HCT116 (cell line): ENCODE results near the gene TRIM37. TPM values are rescaled to one million over a fixed set of nuclear protein-coding genes. Genes with fewer than 3 reads are reported as not detected.
A peak's percentile ranks its signal among the peaks of the same experiment; 100 is the strongest.

Source experiments
- ATAC-seq: fragments of 200-7000 bp; cut with Tn5 transposase; 2 replicates; pipeline ENCODE4 v1.9.1; 2020; ENCODE audit warnings: mild to moderate bottlenecking, moderate library complexity
- BruUV-seq: library from RNA; stranded (reverse); fragments of 400-500 nt; replicated peaks from 2 replicates; lab custom pipeline; 2021; lab: Mats Ljungman, UMichigan
- CTCF ChIA-PET: fragments of 300-600 bp; sonication (Branson Sonifier 250); formaldehyde crosslinking; loops from one replicate; lab custom pipeline; 2021; ENCODE audit warnings: antibody characterized with exemption; lab: Charles Lee
- POLR2A ChIA-PET: fragments of 300-600, 350-600 bp; sonication (Branson Sonifier 250); formaldehyde crosslinking; loops from one replicate; lab custom pipeline; 2021; ENCODE audit warnings: antibody characterized with exemption; lab: Charles Lee
- RAD21 ChIA-PET, 2 experiments: fragments of 300-600 bp; sonication (Branson Sonifier 250); formaldehyde crosslinking; loops; one replicate each; lab custom pipeline; 2023; ENCODE audit warnings: low total read pairs in 2 of 2; ENCODE audit not compliant: uncharacterized antibody in 2 of 2, unreplicated experiment in 2 of 2, low non-redundant PET in 1 of 2; lab: Charles Lee
- DNase-seq: peaks from one replicate; pipeline ENCODE4 v3.0.0-alpha.2; 2010; ENCODE audit warnings: low read depth, low spot score
- H2AFZ ChIP-seq: fragments of 200-600 bp; shearing (Covaris generic), sonication (generic); 2 replicates; pipeline ENCODE4 v1.6.1; 2017; ENCODE audit warnings: low read depth, mixed run types, mixed read lengths, antibody characterized with exemption, low read length; ENCODE audit not compliant: poor library complexity, severe bottlenecking
- H3K27ac ChIP-seq: 2 replicates; pipeline ENCODE4 v1.5.1; 2012; ENCODE audit warnings: low read depth, low read length
- H3K27me3 ChIP-seq: fragments of 200-600 bp; sonication (generic); 2 replicates; pipeline ENCODE4 v1.6.1; 2016; ENCODE audit warnings: mixed run types, low read length, mixed read lengths; ENCODE audit not compliant: insufficient read depth
- H3K36me3 ChIP-seq, 2 experiments: fragments of 200-500 bp in 1 of 2; fragments of 200-600 bp in 1 of 2; sonication (Bioruptor generic) in 1 of 2; sonication (generic) in 1 of 2; 2 replicates each; pipeline versions ENCODE4 v1.5.1 to v1.6.1; 2014 to 2016; ENCODE audit warnings: low read length in 2 of 2, inconsistent platforms in 1 of 2, mixed read lengths in 1 of 2, mixed run types in 1 of 2; ENCODE audit not compliant: insufficient read depth in 2 of 2, control insufficient read depth in 1 of 2
- H3K4me1 ChIP-seq, 2 experiments: fragments of 200-600 bp in 1 of 2; sonication (generic) in 1 of 2; 2 replicates each; pipeline versions ENCODE4 v1.5.1 to v1.6.1; 2012 to 2017; ENCODE audit warnings: low read length in 2 of 2, inconsistent platforms in 1 of 2, mild to moderate bottlenecking in 1 of 2, mixed read lengths in 1 of 2, mixed run types in 1 of 2, moderate library complexity in 1 of 2; ENCODE audit not compliant: insufficient read depth in 2 of 2, control insufficient read depth in 1 of 2
- H3K4me2 ChIP-seq: fragments of 200-600 bp; sonication (generic); 2 replicates; pipeline ENCODE4 v1.6.1; 2017; ENCODE audit warnings: mixed run types, low read length, mixed read lengths
- H3K4me3 ChIP-seq, 2 experiments: fragments of 200-600 bp in 1 of 2; sonication (generic) in 1 of 2; replicated peaks in 1 of 2; 2 replicates each; pipeline ENCODE4 v1.5.1; 2011 to 2016; ENCODE audit warnings: low read length in 2 of 2, control low read depth in 1 of 2, low read depth in 1 of 2, mild to moderate bottlenecking in 1 of 2, mixed read lengths in 1 of 2, mixed run types in 1 of 2
- H3K79me2 ChIP-seq: fragments of 200-600 bp; sonication (generic); 2 replicates; pipeline ENCODE4 v1.6.1; 2017; ENCODE audit warnings: mild to moderate bottlenecking, mixed run types, low read length, moderate library complexity, mixed read lengths; ENCODE audit not compliant: insufficient read depth
- H3K9ac ChIP-seq: fragments of 200-600 bp; sonication (generic); 2 replicates; pipeline ENCODE4 v1.6.1; 2016; ENCODE audit warnings: low read length, mixed read lengths
- H3K9me2 ChIP-seq: fragments of 200-600 bp; sonication (generic), shearing (Covaris generic); 2 replicates; pipeline ENCODE4 v1.6.1; 2017; ENCODE audit warnings: mixed run types, mild to moderate bottlenecking, moderate library complexity; ENCODE audit not compliant: insufficient read depth
- H3K9me3 ChIP-seq, 2 experiments: fragments of 200-500 bp in 1 of 2; fragments of 200-600 bp in 1 of 2; sonication (Bioruptor generic) in 1 of 2; sonication (generic) in 1 of 2; 2 replicates each; pipeline ENCODE4 v1.6.1; 2014 to 2017; ENCODE audit warnings: low read length in 2 of 2, mixed read lengths in 2 of 2, inconsistent platforms in 1 of 2, low read depth in 1 of 2, mild to moderate bottlenecking in 1 of 2, mixed run types in 1 of 2, moderate library complexity in 1 of 2; ENCODE audit not compliant: control insufficient read depth in 1 of 2, insufficient read depth in 1 of 2
- H4K20me1 ChIP-seq: fragments of 200-600 bp; sonication (generic), shearing (Covaris generic); 2 replicates; pipeline ENCODE4 v1.6.1; 2017; ENCODE audit warnings: mixed run types, mild to moderate bottlenecking, moderate library complexity; ENCODE audit not compliant: insufficient read depth
- CBX3 ChIP-seq: IDR thresholded peaks from 2 replicates; pipeline ENCODE4 v1.6.1; 2012; ENCODE audit warnings: low read depth
- CTCF ChIP-seq, 3 experiments: fragments of 200-600 bp in 1 of 3; sonication (generic) in 1 of 3; IDR thresholded peaks in 2 of 3; conservative IDR thresholded peaks in 1 of 3; 2 replicates each; pipeline ENCODE4 v1.5.1; 2012 to 2017; ENCODE audit warnings: low read depth in 2 of 3, low read length in 2 of 3, antibody characterized with exemption in 1 of 3, borderline replicate concordance in 1 of 3, control low read depth in 1 of 3, mild to moderate bottlenecking in 1 of 3, mixed read lengths in 1 of 3, mixed run types in 1 of 3, moderate library complexity in 1 of 3; ENCODE audit not compliant: insufficient read depth in 1 of 3
- EGR1 ChIP-seq: IDR thresholded peaks from 2 replicates; pipeline ENCODE4 v1.6.1; 2012; ENCODE audit warnings: low read depth
- ELF1 ChIP-seq: IDR thresholded peaks from 2 replicates; pipeline ENCODE4 v1.6.1; 2012; ENCODE audit warnings: low read depth, borderline replicate concordance
- FOSL1 ChIP-seq: IDR thresholded peaks from 2 replicates; pipeline ENCODE4 v1.6.1; 2012; ENCODE audit warnings: low read depth
- POLR2AphosphoS5 ChIP-seq: IDR thresholded peaks from 2 replicates; pipeline ENCODE4 v1.6.1; 2011; ENCODE audit warnings: mild to moderate bottlenecking, low read depth, low read length, moderate library complexity
- RAD21 ChIP-seq: IDR thresholded peaks from 2 replicates; pipeline ENCODE4 v1.6.1; 2012; ENCODE audit warnings: low read depth, mild to moderate bottlenecking
- intact Hi-C: fragments of 100-400 bp; cut with micrococcal nuclease; formaldehyde crosslinking; loops from 2 replicates; pipeline ENCODE4 v1.10.0; 2022
- total RNA-seq: library from RNA; stranded (reverse); gene quantifications from one replicate; pipeline ENCODE4 v1.2.1, GENCODE V29; 2021; ENCODE audit not compliant: unreplicated experiment
- TF ChIP-seq, protein P1 (sequence below): IDR thresholded peaks from 2 replicates; pipeline ENCODE4 v1.6.1; 2012
- TF ChIP-seq, protein P2 (sequence below): IDR thresholded peaks from 2 replicates; pipeline ENCODE4 v1.6.1; 2012; ENCODE audit warnings: low read depth

The TRIM37 gene
- total RNA-seq, 1 experiment from 2014 or later = 55.7 TPM

GRCh38 chr17:59004338-59005111 is 102.2 kb downstream of the TRIM37 start:
- H3K79me2 ChIP-seq = no peaks in the 10 kb centered on the region
- H3K9me2 ChIP-seq = no peaks in the 10 kb centered on the region
- no peak overlapping the region for H3K4me3 ChIP-seq
- H3K27me3 ChIP-seq = no peaks in the 10 kb centered on the region
- ATAC-seq (peak; percentile 88), DNase-seq (peak; percentile 59)
- POLR2A ChIA-PET = interaction anchor here (1.2 to 2.5 kb wide), 3 partner anchors 294 to 373 kb away, joined by 9 to 13 read pairs (median 11); no protein-coding TSS in a partner anchor
- no peaks in the 10 kb centered on the region for H3K4me1 ChIP-seq
- no peaks in the 10 kb centered on the region for H3K9me3 ChIP-seq
- TF ChIP-seq, protein P1, sequence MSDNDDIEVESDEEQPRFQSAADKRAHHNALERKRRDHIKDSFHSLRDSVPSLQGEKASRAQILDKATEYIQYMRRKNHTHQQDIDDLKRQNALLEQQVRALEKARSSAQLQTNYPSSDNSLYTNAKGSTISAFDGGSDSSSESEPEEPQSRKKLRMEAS = no peak
- TF ChIP-seq ELF1 = no peak
- TF ChIP-seq, protein P2, sequence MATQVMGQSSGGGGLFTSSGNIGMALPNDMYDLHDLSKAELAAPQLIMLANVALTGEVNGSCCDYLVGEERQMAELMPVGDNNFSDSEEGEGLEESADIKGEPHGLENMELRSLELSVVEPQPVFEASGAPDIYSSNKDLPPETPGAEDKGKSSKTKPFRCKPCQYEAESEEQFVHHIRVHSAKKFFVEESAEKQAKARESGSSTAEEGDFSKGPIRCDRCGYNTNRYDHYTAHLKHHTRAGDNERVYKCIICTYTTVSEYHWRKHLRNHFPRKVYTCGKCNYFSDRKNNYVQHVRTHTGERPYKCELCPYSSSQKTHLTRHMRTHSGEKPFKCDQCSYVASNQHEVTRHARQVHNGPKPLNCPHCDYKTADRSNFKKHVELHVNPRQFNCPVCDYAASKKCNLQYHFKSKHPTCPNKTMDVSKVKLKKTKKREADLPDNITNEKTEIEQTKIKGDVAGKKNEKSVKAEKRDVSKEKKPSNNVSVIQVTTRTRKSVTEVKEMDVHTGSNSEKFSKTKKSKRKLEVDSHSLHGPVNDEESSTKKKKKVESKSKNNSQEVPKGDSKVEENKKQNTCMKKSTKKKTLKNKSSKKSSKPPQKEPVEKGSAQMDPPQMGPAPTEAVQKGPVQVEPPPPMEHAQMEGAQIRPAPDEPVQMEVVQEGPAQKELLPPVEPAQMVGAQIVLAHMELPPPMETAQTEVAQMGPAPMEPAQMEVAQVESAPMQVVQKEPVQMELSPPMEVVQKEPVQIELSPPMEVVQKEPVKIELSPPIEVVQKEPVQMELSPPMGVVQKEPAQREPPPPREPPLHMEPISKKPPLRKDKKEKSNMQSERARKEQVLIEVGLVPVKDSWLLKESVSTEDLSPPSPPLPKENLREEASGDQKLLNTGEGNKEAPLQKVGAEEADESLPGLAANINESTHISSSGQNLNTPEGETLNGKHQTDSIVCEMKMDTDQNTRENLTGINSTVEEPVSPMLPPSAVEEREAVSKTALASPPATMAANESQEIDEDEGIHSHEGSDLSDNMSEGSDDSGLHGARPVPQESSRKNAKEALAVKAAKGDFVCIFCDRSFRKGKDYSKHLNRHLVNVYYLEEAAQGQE = no peak
- peak; percentile 97 for TF ChIP-seq RAD21
- peak; percentile 91 to 99 (median 98) for TF ChIP-seq CTCF (IDR thresholded peaks at IDR 0.05 in 2 of 3, conservative IDR thresholded peaks at IDR 0.05 in 1 of 3; ENCODE audit: borderline replicate concordance in 1 of 3, insufficient read depth in 1 of 3, low read depth in 2 of 3, low read length in 2 of 3)
- TF ChIP-seq EGR1 = no peak; the same call in 1 of the 2 replicates
- no peak for TF ChIP-seq CBX3
- no peak for TF ChIP-seq POLR2AphosphoS5
- no peak for TF ChIP-seq FOSL1
- TF ChIP-seq, all 23 proteins: peak for 2
- BruUV-seq = no TSS peak
- Histone ChIP-seq H3K4me2 (no peak overlapping the region), H4K20me1 (no peaks in the 10 kb centered on the region; the same call in 1 of the 2 replicates), H3K9ac (no peak overlapping the region), H3K27ac (no peak overlapping the region), H3K36me3 (peaks cover 5 to 8% of the 10 kb centered on the region in 2 experiments; a peak in 3 of 4 replicates), H2AFZ (no peak overlapping the region)
- CTCF ChIA-PET = interaction anchor here (0.6 to 5.5 kb wide), 20 partner anchors 9 to 687 kb away, joined by 3 to 101 read pairs (median 4); partner anchors contain the start of gene MTMR4
- RAD21 ChIA-PET = interaction anchor here (0.7 to 1.4 kb wide), 6 partner anchors 293 to 486 kb away, joined by 4 to 13 read pairs (median 6); no protein-coding TSS in a partner anchor
- intact Hi-C loops = loop anchor here (1.0 to 10.0 kb wide), 4 partner anchors 293 to 690 kb away; no protein-coding TSS in a partner anchor
